CD14-positive monocyte (primary cell): ENCODE results near the gene FTH1. TPM values are rescaled to one million over a fixed set of nuclear protein-coding genes. Genes with fewer than 3 reads are reported as not detected.

ENCODE experiments used
- DNase-seq, 3 donors: peaks; one replicate each; pipeline ENCODE4 v3.0.0-alpha.2; 2011 to 2022
- H2AFZ ChIP-seq: 2 replicates; pipeline ENCODE4 v1.6.0; 2012; ENCODE audit warnings: mild to moderate bottlenecking, low read depth, low read length, inconsistent platforms; ENCODE audit not compliant: insufficient read depth, poor library complexity, severe bottlenecking
- H3K27ac ChIP-seq, 2 donors: 1 replicate in 1 of 2; 2 replicates in 1 of 2; pipeline ENCODE4 v1.5.1; 2012 to 2013; ENCODE audit warnings: low read length in 2 of 2, control low read depth in 1 of 2, inconsistent platforms in 1 of 2, low read depth in 1 of 2, mild to moderate bottlenecking in 1 of 2
- H3K27me3 ChIP-seq, 2 donors: one replicate each; pipeline versions ENCODE4 v1.6.0 to v1.6.1; 2011 to 2013; ENCODE audit warnings: low read length in 2 of 2; ENCODE audit not compliant: control insufficient read depth in 2 of 2, insufficient read depth in 2 of 2
- H3K36me3 ChIP-seq, 2 donors: replicated peaks in 1 of 2; 1 replicate in 1 of 2; 2 replicates in 1 of 2; pipeline versions ENCODE4 v1.5.1 to v1.6.1; 2012 to 2013; ENCODE audit warnings: low read length in 2 of 2, control low read depth in 1 of 2, inconsistent platforms in 1 of 2, mild to moderate bottlenecking in 1 of 2; ENCODE audit not compliant: insufficient read depth in 2 of 2, control insufficient read depth in 1 of 2
- H3K4me1 ChIP-seq, 2 donors: 1 replicate in 1 of 2; 2 replicates in 1 of 2; pipeline versions ENCODE4 v1.5.1 to v1.6.1; 2012 to 2013; ENCODE audit warnings: low read length in 2 of 2, control low read depth in 1 of 2, inconsistent platforms in 1 of 2, mild to moderate bottlenecking in 1 of 2, moderate library complexity in 1 of 2; ENCODE audit not compliant: insufficient read depth in 2 of 2, control insufficient read depth in 1 of 2
- H3K4me2 ChIP-seq: replicated peaks from 2 replicates; pipeline ENCODE3; 2012; ENCODE audit warnings: low read length, moderate library complexity, mild to moderate bottlenecking; ENCODE audit not compliant: poor library complexity, severe bottlenecking; ENCODE audit errors: extremely low read depth
- H3K4me3 ChIP-seq, 3 experiments: fragments of 200-600 bp in 1 of 3; sonication (generic) in 1 of 3; replicated peaks in 1 of 3; 1 replicate in 2 of 3; 2 replicates in 1 of 3; pipeline ENCODE4 v1.5.1; 2011 to 2013; ENCODE audit warnings: low read length in 3 of 3, mild to moderate bottlenecking in 3 of 3, control low read depth in 2 of 3, low read depth in 2 of 3, inconsistent platforms in 1 of 3, moderate library complexity in 1 of 3
- H3K79me2 ChIP-seq: 2 replicates; pipeline ENCODE4 v1.6.0; 2012; ENCODE audit warnings: mild to moderate bottlenecking, control low read depth, inconsistent platforms, low read length, moderate library complexity; ENCODE audit not compliant: insufficient read depth
- H3K9ac ChIP-seq: 2 replicates; pipeline ENCODE4 v1.6.0; 2017; ENCODE audit warnings: low read length, mild to moderate bottlenecking; ENCODE audit not compliant: insufficient read depth, poor library complexity, severe bottlenecking
- H3K9me3 ChIP-seq, 2 donors: replicated peaks in 1 of 2; 1 replicate in 1 of 2; 2 replicates in 1 of 2; pipeline versions ENCODE4 v1.5.1 to v1.6.1; 2012 to 2013; ENCODE audit warnings: low read length in 2 of 2, control low read depth in 1 of 2; ENCODE audit not compliant: control insufficient read depth in 1 of 2, insufficient read depth in 1 of 2
- H4K20me1 ChIP-seq: 2 replicates; pipeline ENCODE4 v1.6.0; 2012; ENCODE audit warnings: mild to moderate bottlenecking, low read length, control low read depth, moderate library complexity; ENCODE audit not compliant: insufficient read depth
- H3K27ac Mint-ChIP-seq, 7 donors: one replicate each; pipeline ENCODE4 v1.8.0; 2020; ENCODE audit warnings: mild to moderate bottlenecking in 7 of 7, mixed read lengths in 7 of 7, moderate library complexity in 6 of 7, inconsistent platforms in 2 of 7
- H3K27me3 Mint-ChIP-seq, 3 donors: one replicate each; pipeline ENCODE4 v1.8.0; 2021 to 2022; ENCODE audit warnings: low read depth in 3 of 3, mild to moderate bottlenecking in 3 of 3, mixed read lengths in 3 of 3, moderate library complexity in 3 of 3, inconsistent platforms in 1 of 3
- H3K36me3 Mint-ChIP-seq, 2 donors: one replicate each; pipeline ENCODE4 v1.8.0; 2020; ENCODE audit warnings: mixed read lengths in 2 of 2, inconsistent platforms in 1 of 2, mild to moderate bottlenecking in 1 of 2
- H3K4me1 Mint-ChIP-seq: one replicate; pipeline ENCODE4 v1.8.0; 2020; ENCODE audit warnings: mild to moderate bottlenecking, mixed read lengths
- H3K4me3 Mint-ChIP-seq, 2 donors: one replicate each; pipeline ENCODE4 v1.8.0; 2020; ENCODE audit warnings: mild to moderate bottlenecking in 2 of 2, mixed read lengths in 2 of 2, moderate library complexity in 1 of 2
- H3K9me3 Mint-ChIP-seq, 7 donors: one replicate each; pipeline ENCODE4 v1.8.0; 2020 to 2022; ENCODE audit warnings: mixed read lengths in 7 of 7, mild to moderate bottlenecking in 6 of 7, moderate library complexity in 6 of 7, inconsistent platforms in 2 of 7
- CTCF ChIP-seq: fragments of 200-600 bp; IDR thresholded peaks from one replicate; pipeline ENCODE4 v1.8.0; 2022; ENCODE audit warnings: antibody characterized with exemption, mild to moderate bottlenecking
- WGBS: methylation state at CpG from one replicate; pipeline ENCODE4 v1.1.5; 2013; ENCODE audit warnings: missing lambda C conversion rate; ENCODE audit not compliant: insufficient coverage; 5-methylcytosine and 5-hydroxymethylcytosine counted together
- intact Hi-C, 2 donors: fragments of 100-400 bp; cut with micrococcal nuclease; formaldehyde crosslinking; loops; one replicate each; pipeline versions ENCODE4 v1.15.0 to v1.15.1; 2023
- polyA plus RNA-seq, 3 donors: library from polyadenylated mRNA; depleted of rRNA in 1 of 3; unstranded in 2 of 3; stranded (reverse) in 1 of 3; fragments of 300-500 nt in 2 of 3; fragments of >200 nt in 1 of 3; fragmentation: Illumina TruSeq in 2 of 3; gene quantifications; 1 replicate in 2 of 3; 2 replicates in 1 of 3; pipeline ENCODE4 v1.2.3, GENCODE V29; 2012 to 2021

The FTH1 gene
- polyA plus RNA-seq, 3 donors, result 8,968 to 15,394 (median 11,239) TPM

GRCh38 chr11:61976813-61977475, 9.5 kb upstream of the FTH1 start:
- WGBS, result 88% methylated on average over 4 of the region's 7 CpGs

GRCh38 chr11:61976420-61976800, 9.0 kb upstream of the FTH1 start:
- Mint-ChIP-seq H3K4me3 (no peak overlapping the region), H3K27ac (peak overlapping the region; percentile 43 to 80 (median 72)), H3K36me3 (peaks cover 7 to 16% of the 10 kb centered on the region in 2 donors), H3K4me1 (peaks cover 60% of the 10 kb centered on the region), H3K9me3 (no peaks in the 10 kb centered on the region), H3K27me3 (peaks cover 4 to 8% (median 6%) of the 10 kb centered on the region in 3 donors)
- Histone ChIP-seq H4K20me1 (no peaks in the 10 kb centered on the region), H3K79me2 (peaks cover under 1% of the 10 kb centered on the region), H3K36me3 (no peaks in the 10 kb centered on the region), H3K4me2 (no peak overlapping the region), H3K4me1 (peaks cover 40 to 53% of the 10 kb centered on the region in 2 donors), H3K27me3 (no peaks in the 10 kb centered on the region), H3K27ac (no peak overlapping the region), H2AFZ (no peak overlapping the region), H3K9me3 (no peaks in the 10 kb centered on the region), H3K4me3 (no peak overlapping the region), H3K9ac (no peak overlapping the region)
- 92% methylated on average over 8 of the region's 8 CpGs for WGBS
- no peak for TF ChIP-seq CTCF
- intact Hi-C loops, result no loop called here
- DNase-seq, result no peak

More at GRCh38 chr11:61976813-61977475, 9.5 kb upstream of the FTH1 start:
- Mint-ChIP-seq H3K27ac (peak overlapping the region in 2 of 7 donors; percentile 70 to 77), H3K4me1 (peaks cover 56% of the 10 kb centered on the region), H3K36me3 (peaks cover 3 to 13% of the 10 kb centered on the region in 2 donors), H3K27me3 (peaks cover 0 to 8% (median 6%) of the 10 kb centered on the region in 3 donors), H3K9me3 (no peaks in the 10 kb centered on the region), H3K4me3 (no peak overlapping the region)
- intact Hi-C loops, result no loop called here
- no peak overlapping the region for H3K4me3 ChIP-seq
- no peak overlapping the region for H3K9ac ChIP-seq
- peak in 1 of 3 donors; percentile 3 for DNase-seq
- H2AFZ ChIP-seq, result no peak overlapping the region
- H3K27me3 ChIP-seq, result no peaks in the 10 kb centered on the region
- H3K4me1 ChIP-seq, result peaks cover 36 to 51% of the 10 kb centered on the region in 2 donors
- H3K9me3 ChIP-seq, result no peaks in the 10 kb centered on the region
- H3K4me2 ChIP-seq, result no peak overlapping the region
- H3K79me2 ChIP-seq, result no peaks in the 10 kb centered on the region
- H4K20me1 ChIP-seq, result no peaks in the 10 kb centered on the region
- no peaks in the 10 kb centered on the region for H3K36me3 ChIP-seq
- TF ChIP-seq CTCF, result no peak
- no peak overlapping the region for H3K27ac ChIP-seq
